ENCODE data around the gene MRPS18A.

- TF ChIP-seq CTCF (IDR thresholded peaks at IDR 0.05) (no peak), POLR2AphosphoS5 (IDR thresholded peaks at IDR 0.05) (no peak), POLR2A (IDR thresholded peaks at IDR 0.05) (no peak)
These were observed 19.7 kb upstream of the MRPS18A start for GRCh38 chr6:43707269-43707668.
